Stimulated activated CD4-positive, alpha-beta T cell treated with anti-CD3 and anti-CD28 coated beads, Interleukin-15, amount 100 ng/mL, for 48 hours (primary cell): ENCODE results near the gene INPP5A.

Experiments
- DNase-seq, 2 donors: peaks; one replicate each; pipeline ENCODE4 v3.0.0-alpha.2; 2020; ENCODE audit warnings: low read depth in 2 of 2

Gene INPP5A

GRCh38 chr10:132707121-132707775 lies 169.7 kb downstream of the INPP5A start:
- no peak for DNase-seq

GRCh38 chr10:132707776-132708171 lies 170.2 kb downstream of the INPP5A start:
- DNase-seq: no peak

- no peak for DNase-seq
Observed at GRCh38 chr10:132708441-132708840, 170.9 kb downstream of the INPP5A start.

- no peak for DNase-seq
Observed at GRCh38 chr10:132708936-132709335, 171.3 kb downstream of the INPP5A start.

GRCh38 chr10:132709471-132709951 lies 171.9 kb downstream of the INPP5A start:
- no peak for DNase-seq

GRCh38 chr10:132710036-132710686 lies 172.6 kb downstream of the INPP5A start:
- DNase-seq: no peak

GRCh38 chr10:132710746-132711612 lies 173.4 kb downstream of the INPP5A start:
- DNase-seq: no peak

- no peak for DNase-seq
Observed at GRCh38 chr10:132711613-132712121, 174.1 kb downstream of the INPP5A start.

- no peak for DNase-seq
Observed at GRCh38 chr10:132712291-132712690, 174.7 kb downstream of the INPP5A start.

GRCh38 chr10:132712743-132713142 lies 175.2 kb downstream of the INPP5A start:
- DNase-seq: no peak

- no peak for DNase-seq
Observed at GRCh38 chr10:132713421-132714095, 176.0 kb downstream of the INPP5A start.

GRCh38 chr10:132714096-132714985 lies 176.8 kb downstream of the INPP5A start:
- DNase-seq: no peak

GRCh38 chr10:132714986-132715775 lies 177.6 kb downstream of the INPP5A start:
- no peak for DNase-seq

- DNase-seq: no peak
Observed at GRCh38 chr10:132715776-132716680, 178.4 kb downstream of the INPP5A start.

- no peak for DNase-seq
Observed at GRCh38 chr10:132716691-132717490, 179.3 kb downstream of the INPP5A start.

- DNase-seq: no peak
Observed at GRCh38 chr10:132721725-132722124, 184.1 kb downstream of the INPP5A start.

- DNase-seq: no peak
Observed at GRCh38 chr10:132722394-132723329, 185.1 kb downstream of the INPP5A start.
